HL-60/S4 treated with phorbol 12-myristate 13-acetate at 8.2 ng/mL for 4 days and 3 days (cell line): ENCODE data around the gene KANK4.
"Not testable (repeated sequence)": the region's sequence is repeated elsewhere in the genome, so short reads cannot be mapped to it uniquely, and the experiment has no call there.

Source experiments
- in situ Hi-C: fragments of 300-500 bp; cut with MboI; formaldehyde crosslinking; loops from 2 replicates; pipeline ENCODE4 v1.15.0; 2022; ENCODE audit warnings: low sequenced_read_pairs

The KANK4 gene

DNA sequence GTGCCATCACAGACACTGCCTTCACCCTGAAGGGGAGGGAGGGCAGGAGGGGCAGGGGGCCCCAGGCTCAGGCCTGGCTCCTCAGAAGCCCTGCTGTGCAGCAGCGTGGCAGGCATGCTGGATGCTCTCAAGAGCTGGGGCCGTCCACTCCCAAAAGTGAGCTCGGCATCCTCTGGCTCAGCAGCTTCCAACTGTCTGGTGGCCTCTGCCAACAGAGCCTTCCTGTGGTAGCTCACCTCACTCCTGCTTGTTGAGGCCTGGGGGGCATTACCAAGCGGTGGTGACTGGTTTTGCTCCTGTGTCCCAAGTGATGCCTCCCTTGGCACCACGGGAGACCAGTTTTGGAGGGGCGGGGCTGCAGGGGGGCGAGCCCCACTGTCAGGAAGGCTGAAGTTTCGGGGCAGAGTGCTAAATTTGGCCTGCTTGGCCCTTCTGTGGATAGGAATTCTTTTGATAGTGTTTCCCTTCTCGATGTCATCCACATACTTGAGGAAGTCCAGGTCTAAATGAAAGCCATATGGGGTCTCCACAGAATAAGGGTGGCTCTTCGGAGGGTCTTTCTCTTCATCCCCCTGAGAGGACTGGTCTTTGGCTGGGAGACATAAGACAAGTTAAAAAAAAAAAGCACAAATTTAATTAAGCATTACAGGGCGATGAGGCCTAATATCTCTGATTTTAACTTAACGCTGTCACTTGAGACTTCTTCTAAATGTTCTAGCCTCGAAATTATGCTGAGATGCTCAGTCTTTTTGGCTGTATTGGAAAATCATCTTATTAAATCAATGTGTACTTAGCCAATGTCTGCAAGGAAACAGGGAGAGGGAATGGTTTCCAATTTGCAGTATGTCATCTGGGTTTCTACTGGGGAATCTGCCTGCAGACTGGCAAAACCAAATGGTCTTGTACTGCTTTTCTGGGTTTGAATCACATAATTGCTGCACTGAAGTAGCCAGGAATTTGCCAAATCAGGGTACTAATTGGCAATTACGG is 44.4 kb downstream of the KANK4 start:
- in situ Hi-C loops, result no loop called here

DNA sequence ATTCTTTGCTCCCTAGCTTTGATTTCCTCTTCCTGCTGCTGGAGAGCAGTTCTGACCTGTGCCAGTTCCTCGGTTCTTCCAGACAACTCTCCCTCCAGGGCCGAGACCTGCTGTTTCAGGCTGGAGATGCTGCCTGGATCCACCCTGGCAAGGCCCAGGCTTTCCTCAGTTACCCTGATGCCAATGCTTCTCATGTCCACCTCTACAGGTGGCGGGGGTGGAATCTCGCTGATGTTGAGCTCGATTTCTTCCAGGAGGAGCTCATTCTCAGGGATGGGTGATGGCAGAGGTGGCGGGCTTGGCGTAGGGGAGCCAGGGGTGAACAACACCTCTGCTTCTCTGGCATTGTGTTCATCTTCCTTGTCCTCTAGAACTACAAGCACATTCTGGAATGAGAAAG is 45.3 kb downstream of the KANK4 start:
- in situ Hi-C loops, result no loop called here

DNA sequence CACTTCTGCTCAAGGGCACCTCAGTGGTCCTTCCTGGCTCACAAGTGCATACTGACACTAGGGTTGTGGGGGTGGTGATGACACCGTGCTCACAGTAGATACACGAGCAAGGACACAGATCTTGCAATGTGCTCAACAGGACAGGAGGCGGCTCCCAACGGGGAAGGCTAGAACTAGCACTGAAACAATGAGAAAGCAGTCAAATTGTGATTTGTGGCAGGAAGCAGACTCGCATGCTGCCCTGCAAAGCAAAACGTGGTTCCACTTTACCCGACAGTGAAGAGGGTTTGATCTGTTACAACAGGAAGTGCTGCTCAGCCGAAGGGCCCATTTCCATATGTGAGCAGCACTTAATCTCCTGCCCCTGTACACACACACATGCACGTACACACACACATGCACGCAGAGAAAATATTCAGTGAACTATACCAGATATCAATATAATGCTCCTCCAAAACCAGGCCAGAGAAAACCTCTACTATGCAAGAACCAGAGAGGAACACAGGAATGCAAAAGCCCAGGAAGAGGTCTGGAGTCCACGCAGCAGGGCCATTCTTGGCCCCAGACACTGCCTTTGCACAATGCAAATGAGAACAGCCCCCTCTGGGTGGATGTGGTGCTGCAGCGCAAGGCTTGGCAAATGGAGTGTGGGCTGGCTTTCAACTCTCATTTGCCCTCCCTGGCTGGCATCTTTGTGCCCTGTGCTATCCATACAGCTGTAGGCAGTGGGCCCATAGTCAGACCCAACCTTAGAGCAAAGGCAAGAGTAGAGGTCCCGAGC is 47.1 kb downstream of the KANK4 start:
- in situ Hi-C loops, result no loop called here

DNA sequence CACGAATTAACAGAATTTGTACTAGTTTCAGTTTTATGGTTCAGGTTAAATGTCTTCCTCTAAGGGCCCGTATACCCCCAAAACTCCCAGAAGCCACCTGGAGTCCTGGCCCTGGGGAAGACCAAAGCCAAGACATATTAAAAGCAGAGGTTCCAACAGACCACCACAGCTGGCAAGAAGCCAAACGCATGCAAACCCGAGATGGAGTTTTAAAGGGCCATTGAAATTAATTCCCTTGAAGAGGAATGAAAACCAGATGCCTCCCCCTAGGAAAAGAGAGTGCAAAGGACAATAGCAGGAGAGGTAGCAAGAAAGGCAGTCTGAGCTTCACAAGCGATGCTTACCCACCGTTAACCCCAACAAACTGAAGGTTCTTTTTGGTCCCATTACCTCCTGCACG is 48.1 kb downstream of the KANK4 start:
- in situ Hi-C loops, result no loop called here

DNA sequence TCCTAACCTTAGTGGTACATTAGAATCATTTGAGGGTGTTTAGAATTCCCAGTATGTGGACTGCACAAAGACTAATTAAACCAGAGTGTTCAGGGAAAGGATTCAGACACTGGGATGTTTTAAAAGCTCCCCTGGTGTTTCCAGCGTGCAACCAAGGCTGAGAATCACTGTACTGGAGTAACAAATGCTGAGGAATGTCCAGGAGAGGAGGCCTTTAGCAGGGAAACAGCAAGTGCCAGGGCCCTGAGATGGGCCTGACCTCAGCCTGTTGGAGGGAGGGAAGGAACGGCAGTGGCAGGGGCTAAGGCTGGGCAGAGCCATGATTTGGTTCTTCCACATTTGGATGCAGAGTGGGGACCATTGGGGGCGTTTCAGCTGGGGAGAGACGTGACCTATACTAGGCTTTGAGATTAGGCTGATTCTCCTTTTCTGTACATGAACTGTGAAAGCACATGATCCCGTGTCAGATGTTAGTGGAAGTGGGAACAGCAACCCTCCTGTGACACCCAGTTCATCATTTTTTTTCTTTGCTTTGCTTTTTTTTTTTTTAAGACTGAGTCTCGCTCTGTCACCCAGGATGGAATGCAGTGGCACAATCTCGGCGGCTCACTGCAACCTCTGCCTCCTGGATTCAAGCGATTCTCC is 49.3 kb downstream of the KANK4 start:
- in situ Hi-C loops, result no loop called here

DNA sequence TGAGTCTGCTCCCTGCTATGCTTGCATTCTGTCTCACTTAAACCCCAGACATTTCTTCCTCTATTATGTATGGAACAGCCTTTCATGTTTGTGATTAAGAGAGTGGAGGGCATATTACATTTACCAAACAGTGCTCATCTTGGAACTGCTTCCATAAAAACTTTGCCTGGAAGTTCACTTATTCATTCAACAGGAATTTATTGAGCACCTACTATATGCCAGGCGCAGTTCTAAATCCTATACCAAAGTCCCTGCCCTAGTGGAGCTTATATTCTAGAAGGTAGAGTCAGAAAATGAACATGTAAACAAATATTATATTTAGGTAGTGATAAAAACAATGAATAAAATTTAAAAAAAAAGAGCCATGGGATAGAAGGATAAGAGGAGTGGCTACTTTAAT is 49.8 kb downstream of the KANK4 start:
- in situ Hi-C loops, result no loop called here

DNA sequence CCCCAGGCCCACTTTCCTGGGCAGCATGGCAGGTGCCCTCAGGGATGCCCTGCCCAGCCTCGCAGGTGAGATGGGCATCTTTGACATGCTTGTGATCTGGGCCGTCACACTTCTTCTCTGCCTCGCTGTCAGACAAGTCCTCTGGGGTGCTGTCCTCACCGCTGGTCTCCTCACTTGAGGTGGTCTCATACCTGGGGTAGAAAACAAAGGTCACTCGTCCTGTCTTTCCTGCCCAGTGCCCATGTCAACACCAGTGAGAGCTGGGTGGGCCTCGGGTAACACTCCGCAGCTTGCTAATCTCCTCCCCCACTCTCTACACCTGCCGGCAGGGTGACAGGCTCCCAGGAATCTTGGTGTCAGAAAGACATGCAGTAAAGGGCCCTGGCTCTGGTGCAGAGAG is 50.9 kb downstream of the KANK4 start:
- in situ Hi-C loops, result no loop called here

DNA sequence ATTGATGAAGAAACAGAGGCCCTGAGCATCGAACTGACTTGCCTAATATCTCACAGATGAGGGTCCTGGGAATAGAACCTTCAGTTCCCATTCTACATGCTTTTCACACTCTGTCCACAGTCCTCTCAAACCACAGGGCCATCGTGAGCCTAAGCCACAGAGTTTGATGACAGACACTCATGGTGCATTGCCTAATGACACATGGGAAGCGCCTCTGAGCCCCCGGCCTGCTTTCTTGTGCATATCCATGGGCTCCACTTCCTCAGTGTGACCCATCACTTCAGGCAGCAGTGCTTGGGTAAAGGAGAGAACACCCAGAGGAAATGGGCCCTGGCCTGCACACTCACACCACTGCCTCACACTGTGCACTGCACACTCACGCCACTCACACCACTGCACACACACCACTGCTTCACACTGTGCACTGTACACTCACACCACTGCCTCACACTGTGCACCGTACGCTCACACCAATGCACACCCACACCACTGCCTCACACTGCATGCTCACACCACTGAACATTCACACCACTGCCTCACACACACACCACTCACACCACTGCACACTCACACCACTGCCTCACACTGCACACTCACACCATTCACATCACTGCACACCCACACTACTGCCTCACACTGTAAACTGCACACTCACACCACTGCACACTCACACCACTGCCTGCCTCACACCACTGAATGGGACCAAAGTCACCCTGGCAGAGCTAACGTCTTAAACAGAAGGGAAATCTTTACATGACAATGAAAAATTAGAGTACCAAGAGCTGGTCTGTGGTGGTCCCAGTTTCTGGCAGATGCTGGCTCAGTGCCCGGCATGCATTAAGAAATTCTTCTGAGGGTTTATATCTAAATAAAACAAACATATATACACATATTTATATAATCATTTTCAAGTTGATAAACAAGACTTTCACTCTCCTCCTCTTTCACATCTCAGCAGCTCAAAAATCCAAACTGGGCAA is 53.0 kb downstream of the KANK4 start:
- in situ Hi-C loops, result no loop called here

DNA sequence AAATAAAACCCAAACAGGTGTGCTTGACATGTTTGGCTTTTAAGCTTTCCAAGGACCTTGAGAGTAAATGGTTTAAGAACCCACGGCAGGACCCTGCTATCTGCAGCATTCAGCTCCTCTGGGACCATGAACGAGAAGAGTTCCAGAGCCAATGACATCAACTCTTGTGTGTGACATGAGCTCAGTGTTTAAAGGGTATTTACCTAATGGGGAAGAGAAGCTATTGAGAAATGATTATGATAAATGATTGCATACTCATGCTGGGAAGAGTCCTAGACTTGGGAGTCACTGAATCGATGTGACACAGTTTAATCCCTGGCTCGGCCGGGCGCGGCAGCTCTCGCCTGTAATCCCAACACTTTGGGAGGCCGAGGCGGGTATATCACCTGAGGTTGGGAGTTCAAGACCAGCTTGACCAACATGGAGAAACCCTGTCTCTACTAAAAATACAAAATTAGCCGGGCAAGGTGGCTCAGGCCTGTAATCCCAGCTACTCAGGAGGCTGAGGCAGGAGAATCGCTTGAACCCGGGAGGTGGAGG is 55.4 kb downstream of the KANK4 start:
- in situ Hi-C loops, result no loop called here

DNA sequence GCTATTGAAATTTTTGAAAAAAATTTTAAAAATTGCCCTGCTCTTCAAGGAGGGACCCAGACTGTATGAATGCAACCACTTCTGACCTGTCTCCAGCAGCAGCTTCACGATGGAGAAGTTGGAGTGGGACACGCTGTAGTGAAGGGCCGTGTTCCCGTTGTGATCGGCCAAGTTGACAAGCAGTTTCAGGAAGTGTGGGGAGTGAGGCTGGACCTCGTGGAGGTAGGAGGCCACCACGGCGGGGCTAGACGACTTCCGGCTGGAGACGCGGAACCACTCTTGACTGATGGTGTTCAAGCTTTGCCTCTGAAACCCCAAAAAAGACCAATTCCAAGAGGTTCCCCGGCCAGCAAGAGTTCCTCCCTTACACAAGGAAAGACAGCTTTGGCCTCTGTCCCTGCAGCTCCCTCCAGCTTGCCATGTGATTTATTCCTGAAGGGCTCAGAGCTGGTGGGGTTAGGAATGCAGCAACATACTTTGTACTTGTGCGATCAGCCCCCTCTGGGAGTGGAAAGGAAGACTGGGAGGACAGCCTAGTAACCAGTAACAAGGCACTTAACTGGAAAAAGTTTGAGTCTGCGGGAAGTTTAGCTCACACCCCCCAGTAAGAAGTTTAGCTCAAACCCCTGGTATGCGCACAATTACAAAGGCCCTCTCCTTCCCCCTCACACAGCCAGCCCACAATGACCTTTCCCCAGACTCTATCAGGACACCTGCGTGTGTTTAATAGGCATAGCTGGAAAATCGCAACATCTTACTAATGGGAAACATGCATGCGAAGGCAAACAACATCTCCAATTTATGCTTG is 56.0 kb downstream of the KANK4 start:
- in situ Hi-C loops, result no loop called here

DNA sequence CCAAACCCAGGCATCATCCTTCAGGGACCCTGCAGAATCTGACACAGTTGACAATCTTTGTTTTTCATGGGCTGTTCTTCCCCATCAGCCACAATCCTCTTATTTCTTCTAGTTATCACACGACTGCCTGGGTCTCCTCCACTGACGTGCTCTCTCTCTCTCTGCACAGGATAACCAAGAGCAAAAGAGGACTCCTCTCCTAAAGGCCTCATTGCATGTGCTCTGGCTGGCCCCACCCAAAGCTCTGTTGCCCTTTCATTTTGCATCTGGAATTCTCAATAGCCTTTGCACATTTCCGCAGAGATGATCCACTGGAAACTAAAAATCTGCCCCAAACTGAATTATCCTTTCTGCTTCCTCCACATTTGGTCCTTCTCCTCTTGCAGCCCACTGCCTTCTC is 58.5 kb downstream of the KANK4 start:
- in situ Hi-C loops, result no loop called here

DNA sequence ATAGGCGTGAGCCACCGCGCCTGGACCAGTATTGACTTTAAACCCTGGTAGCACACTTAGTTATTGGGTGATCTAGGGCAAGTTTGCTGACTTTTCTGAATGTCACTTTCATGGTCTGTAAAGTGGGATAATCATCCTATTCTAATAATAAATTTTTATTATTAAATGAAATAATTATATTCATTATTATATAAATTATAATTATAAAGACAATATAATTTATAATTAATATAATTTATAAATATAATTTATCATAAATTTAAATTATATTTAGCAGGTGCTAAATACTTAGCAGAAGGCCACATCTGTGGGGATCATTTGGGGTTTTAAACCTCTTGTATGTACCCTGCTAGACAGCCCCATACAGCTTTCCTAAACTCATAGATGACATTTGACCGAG is 59.7 kb downstream of the KANK4 start:
- in situ Hi-C loops, result no loop called here

DNA sequence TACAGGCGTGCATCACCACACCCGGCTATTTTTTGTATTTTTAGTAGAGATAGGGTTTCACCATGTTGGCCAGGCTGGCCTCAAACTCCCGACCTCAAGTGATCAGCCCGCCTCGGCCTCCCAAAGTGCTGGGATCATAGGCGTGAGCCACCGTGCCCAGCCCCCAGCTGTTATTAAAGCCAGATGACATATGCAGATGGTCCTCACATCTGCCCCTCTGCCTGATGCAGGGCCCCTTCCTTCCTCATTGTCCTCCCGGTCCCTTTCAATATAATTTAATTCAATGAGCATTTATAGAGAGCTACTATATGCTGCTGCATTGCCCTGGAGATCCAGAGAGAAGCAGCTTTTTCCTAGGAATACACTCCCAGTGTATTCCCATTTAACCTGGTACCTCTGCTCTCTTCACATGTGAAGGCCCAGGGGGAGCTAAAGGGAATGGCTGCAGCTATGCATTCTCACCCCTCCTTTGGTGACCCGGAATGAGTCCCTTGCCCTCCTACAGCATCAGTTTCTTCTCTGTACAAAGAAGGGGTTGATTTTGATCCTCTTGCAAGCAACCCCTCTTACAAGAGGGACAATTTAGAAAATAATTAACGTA is 69.0 kb downstream of the KANK4 start:
- in situ Hi-C loops, result no loop called here

DNA sequence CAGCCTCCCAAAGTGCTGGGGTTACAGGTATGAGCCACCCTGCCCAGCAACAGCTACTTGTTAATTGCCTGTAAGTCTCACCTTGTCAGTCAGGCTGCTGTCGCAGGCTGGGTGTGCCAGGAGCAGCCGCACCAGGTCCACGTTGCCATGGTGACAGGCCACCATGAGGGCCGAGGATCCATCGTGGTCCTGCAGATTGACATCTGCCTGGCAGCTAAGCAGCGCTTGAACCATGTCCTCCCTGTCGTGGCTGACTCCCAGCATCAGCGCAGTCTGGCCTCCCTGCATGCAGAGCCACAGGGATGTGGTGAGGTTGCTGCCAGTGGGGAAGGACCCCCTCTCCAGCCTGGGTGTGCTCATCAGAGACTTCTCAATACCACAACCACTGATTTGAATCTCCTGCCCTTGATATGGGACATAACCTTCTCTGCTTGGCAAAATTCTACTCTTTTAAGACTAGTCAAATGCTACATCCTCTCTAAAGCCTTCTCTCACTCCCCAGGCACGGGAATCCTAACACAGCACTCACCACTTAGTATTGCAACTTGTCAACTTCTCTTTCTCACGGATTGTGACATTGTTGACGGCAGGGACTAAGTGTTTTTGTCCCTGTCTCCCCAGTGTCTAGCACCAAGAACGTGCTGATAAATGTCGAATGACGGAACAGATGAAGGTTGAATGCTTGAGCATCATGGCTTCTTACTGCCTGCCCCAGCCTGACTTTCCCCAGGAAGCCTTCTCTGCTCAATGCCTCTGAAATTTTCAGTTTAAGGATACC is 71.7 kb downstream of the KANK4 start:
- in situ Hi-C loops, result no loop called here

DNA sequence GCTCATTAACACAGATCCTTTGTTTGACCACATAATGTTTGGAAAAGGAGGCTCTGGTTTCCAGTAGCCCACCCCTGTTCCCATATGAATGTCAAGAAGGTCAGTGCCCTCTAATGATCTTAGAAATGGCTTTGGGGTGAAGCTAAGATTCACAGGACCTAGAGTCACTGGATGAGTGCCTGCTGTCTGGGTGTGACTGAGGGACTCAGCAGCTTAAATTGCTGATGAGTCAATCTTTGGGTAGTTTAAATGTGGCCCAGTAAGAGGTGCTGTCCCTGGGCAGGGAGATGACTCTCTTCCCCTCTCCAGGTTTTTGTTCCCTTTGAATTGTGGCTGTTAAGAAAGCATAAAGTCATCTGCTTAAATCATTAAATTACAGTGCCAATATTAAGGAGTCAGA is 74.0 kb downstream of the KANK4 start:
- in situ Hi-C loops, result no loop called here

DNA sequence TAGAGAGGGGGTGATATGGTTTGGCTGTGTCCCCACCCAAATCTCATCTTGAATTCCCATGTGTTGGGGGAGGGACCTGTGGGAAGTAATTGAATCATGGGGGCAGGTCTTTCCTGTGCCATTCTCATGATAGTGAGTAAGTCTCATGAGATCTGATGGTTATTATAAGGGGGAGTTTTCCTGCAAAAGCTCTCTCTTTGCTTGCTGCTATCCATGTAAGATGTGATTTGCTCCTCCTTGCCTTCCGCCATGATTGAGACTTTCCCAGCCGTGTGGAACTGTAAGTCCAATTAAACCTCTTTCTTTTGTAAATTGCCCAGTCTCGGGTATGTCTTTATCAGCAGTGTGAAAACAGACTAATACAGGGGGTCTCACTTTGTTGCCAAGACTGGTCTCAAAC is 74.9 kb downstream of the KANK4 start:
- in situ Hi-C loops, result not testable (repeated sequence)

DNA sequence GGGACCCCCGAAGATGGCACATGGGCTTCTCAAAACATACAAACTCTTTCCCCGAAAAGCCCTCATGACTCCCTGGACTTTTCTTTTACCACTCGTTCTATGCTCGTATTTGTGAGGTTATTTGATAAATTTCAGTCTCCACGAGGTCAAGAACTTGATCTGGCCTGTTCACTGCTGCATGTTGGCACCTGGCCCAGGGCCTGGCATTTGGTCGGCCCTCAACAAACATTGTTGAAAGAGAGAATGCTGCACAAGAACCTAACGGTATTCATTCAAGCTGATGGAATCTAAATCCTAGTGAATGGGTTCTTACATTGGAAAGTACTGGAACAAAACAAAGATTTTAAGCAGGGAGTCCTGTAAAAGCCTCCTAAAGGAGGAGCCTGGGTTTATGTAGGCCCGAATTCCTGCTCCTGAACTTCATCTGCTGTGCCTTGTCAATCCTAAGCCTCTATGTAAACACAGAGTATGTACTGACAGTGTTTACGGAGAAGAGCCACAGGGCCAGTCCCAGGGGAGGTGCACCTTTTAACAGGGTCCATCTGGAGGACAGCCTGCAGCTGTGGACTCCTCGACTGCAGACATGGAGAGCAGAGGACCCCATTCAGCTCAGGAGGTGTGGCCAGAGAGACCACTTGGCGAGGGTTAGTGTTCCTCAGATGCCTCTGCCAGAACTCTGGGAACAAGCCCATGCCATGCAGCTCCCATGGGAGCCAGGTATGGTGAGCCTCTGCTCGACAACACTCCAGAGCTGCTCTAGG is 77.7 kb downstream of the KANK4 start:
- in situ Hi-C loops, result no loop called here
